ENCODE results near the gene THAP7. TPM values are rescaled to one million over a fixed set of nuclear protein-coding genes. Genes with fewer than 3 reads are reported as not detected.

THAP7 gene
- total and polyA plus RNA-seq, 9 of the 15 experiments (the other 6 are each of a cell fraction or from before 2014, with no cell fraction given): 7.9 to 263 (median 84.1) TPM

GRCh38 chr22:20964090-20964798 is 37.7 kb downstream of the THAP7 start:
- Histone ChIP-seq H3K36me3 (ENCODE audit: control insufficient read depth, insufficient read depth, low read length) (no peaks in the 10 kb centered on the region), H3K4me3 (no peak overlapping the region), H3K4me1 (replicated peaks in 1 of 2; ENCODE audit: control insufficient read depth in 2 of 2, insufficient read depth in 2 of 2, low read length in 2 of 2) (peaks cover 0 to 40% of the 10 kb centered on the region in 2 experiments; a peak in 2 of 5 replicates), H3K9ac (ENCODE audit: insufficient read depth in 1 of 2, low read depth in 2 of 2, low read length in 2 of 2) (peak overlapping the region in 1 of 2 experiments; percentile 63; a peak in 2 of 4 replicates), H4K20me1 (replicated peaks; ENCODE audit: control insufficient read depth, insufficient read depth, low read length) (peaks cover 44% of the 10 kb centered on the region), H3K79me2 (ENCODE audit: control insufficient read depth, insufficient read depth, low read length) (no peaks in the 10 kb centered on the region), H3K9me1 (ENCODE audit: control insufficient read depth, insufficient read depth, low read length) (no peaks in the 10 kb centered on the region), H3K27me3 (ENCODE audit: control insufficient read depth in 2 of 2, insufficient read depth in 2 of 2, low read length in 2 of 2) (peaks cover 11 to 38% of the 10 kb centered on the region in 2 experiments; a peak in 4 of 5 replicates), H2AFZ (ENCODE audit: low read depth, low read length) (no peak overlapping the region), H3K27ac (ENCODE audit: extremely low read depth, low read depth, low read length) (no peak overlapping the region), H3K4me2 (ENCODE audit: insufficient read depth, low read length) (no peak overlapping the region), H3K9me3 (replicated peaks; ENCODE audit: control insufficient read depth, insufficient read depth, low read depth, low read length) (no peaks in the 10 kb centered on the region)
- ChIA-PET CTCF (ENCODE audit: low intra/inter-chr PET ratio) (interaction anchor here (1.1 kb wide), 1 partner anchor 139 kb away, joined by 5 read pairs; no protein-coding TSS in a partner anchor), POLR2A (interaction anchor here (0.6 to 64.4 kb wide), 8 partner anchors 9 to 89 kb away, joined by 3 to 1556 read pairs (median 4); partner anchors contain the start of genes CRKL, LZTR1 and THAP7)
- DNase-seq (ENCODE audit: extremely low read depth in 1 of 4, low spot score in 3 of 4): no peak
- no peak for ATAC-seq
- FAIRE-seq: no peak
- in situ Hi-C loops (cut with MboI): loop anchor here (25.0 kb wide), 1 partner anchor 173 kb away; no protein-coding TSS in a partner anchor
- intact Hi-C loops (cut with micrococcal nuclease): loop anchor here (2.0 to 5.0 kb wide), 6 partner anchors 58 to 187 kb away; partner anchors contain the start of gene LRRC74B
- 22% methylated on average over 6 of the region's 6 CpGs for WGBS (ENCODE audit: insufficient coverage, low coverage, missing lambda C conversion rate)
- no TSS peak for BruUV-seq (replicated peaks)
- TF ChIP-seq LCOR (CRISPR knock-in tag; IDR thresholded peaks at IDR 0.05) (no peak), CTCFL (IDR thresholded peaks at IDR 0.05; ENCODE audit: borderline replicate concordance, insufficient read depth, low read depth, low read length, poor library complexity, severe bottlenecking) (no peak), PKNOX1 (IDR thresholded peaks at IDR 0.05) (no peak), KLF1 (tag; IDR thresholded peaks at IDR 0.05) (no peak), ZFPM2 (CRISPR knock-in tag; IDR thresholded peaks at IDR 0.05) (no peak), ATF2 (CRISPR knock-in tag; IDR thresholded peaks at IDR 0.05) (no peak), GMEB1 (CRISPR knock-in tag; IDR thresholded peaks at IDR 0.05) (no peak), TCFL5 (CRISPR knock-in tag; conservative IDR thresholded peaks at IDR 0.05) (no peak), ZNF12 (CRISPR knock-in tag; IDR thresholded peaks at IDR 0.05) (no peak), EWSR1 (IDR thresholded peaks at IDR 0.05; ENCODE audit: borderline replicate concordance, low read depth, partially characterized antibody) (no peak), BHLHE40 (IDR thresholded peaks at IDR 0.05; ENCODE audit: low read length) (no peak), HNRNPL (IDR thresholded peaks at IDR 0.05; ENCODE audit: low read depth, low read length) (no peak), ADNP (tag; IDR thresholded peaks at IDR 0.05) (no peak)
